ENCODE measurements around the gene SNRPD3.
"Not testable (repeated sequence)": the region's sequence is repeated elsewhere in the genome, so short reads cannot be mapped to it uniquely, and the experiment has no call there.

SNRPD3 gene

DNA sequence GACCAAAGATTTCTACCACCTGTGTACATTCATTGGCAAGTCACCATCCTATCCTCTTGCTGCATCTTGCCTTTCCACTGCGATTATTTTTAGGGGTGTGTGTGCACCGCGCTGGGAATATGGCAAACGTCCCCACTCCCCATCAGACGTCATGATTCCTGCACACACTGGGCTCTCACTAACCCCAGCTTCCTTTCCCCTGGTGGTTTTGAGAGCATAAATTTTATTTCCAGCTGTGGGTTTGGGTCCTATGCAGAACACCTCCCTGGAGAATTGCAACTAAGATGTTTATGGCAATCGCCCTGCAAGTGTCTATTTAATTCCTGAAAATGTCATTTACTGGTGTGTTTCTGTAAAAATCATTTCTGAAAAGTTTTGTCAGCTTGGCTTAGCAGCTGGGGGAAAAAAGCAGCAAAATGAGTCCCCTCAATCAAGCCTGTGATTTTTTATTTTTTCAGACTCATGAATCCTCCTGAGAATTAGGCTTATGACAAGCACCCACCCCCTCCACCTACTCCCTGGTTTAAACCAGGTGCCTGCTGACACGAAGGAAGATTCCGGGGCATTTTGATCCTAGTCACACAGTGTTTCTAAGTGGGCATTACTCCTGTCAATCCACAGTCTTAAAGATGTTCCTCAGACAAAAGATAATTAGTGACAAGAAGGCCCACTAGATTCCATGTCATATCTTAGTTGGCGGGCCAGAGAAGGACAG is 36.9 kb upstream of the SNRPD3 start:
- Mint-ChIP-seq H3K9me3 (no peaks in the 10 kb centered on the region), H3K4me3 (no peak overlapping the region), H3K36me3 (ENCODE audit: insufficient read depth) (peaks cover under 1% of the 10 kb centered on the region), H3K27me3 (no peaks in the 10 kb centered on the region), H3K4me1 (ENCODE audit: low read depth in 2 of 2) (no peaks in the 10 kb centered on the region), H3K27ac (no peak overlapping the region)
- no peak for ATAC-seq (replicated peaks)
- DNase-seq = no peak

DNA sequence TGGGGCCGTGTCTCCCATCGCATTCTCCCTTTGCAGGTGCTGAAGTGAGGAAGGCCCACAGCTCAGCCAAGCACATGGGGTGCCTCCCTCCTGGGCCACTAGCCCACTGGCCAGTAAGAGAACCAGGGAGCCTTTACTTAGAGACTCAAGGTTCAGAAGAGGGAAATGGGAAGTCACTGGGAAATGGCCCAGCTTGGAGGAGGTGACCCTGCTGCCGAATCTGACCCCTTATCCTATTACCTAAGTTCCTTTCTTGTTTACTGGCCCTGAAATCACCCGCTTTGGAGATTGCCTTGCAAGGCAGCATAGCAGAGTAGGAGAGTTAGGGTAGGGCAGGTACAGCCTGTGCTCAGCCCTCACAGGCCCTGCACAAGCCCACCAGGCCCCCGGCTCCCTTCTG is 36.3 kb upstream of the SNRPD3 start:
- H3K36me3 Mint-ChIP-seq (ENCODE audit: insufficient read depth) = no peaks in the 10 kb centered on the region
- no peak for ATAC-seq (replicated peaks)
- H3K9me3 Mint-ChIP-seq = no peaks in the 10 kb centered on the region
- no peak overlapping the region for H3K4me3 Mint-ChIP-seq
- H3K27ac Mint-ChIP-seq = no peak overlapping the region
- H3K27me3 Mint-ChIP-seq = no peaks in the 10 kb centered on the region
- no peak for DNase-seq
- no peaks in the 10 kb centered on the region for H3K4me1 Mint-ChIP-seq (ENCODE audit: low read depth in 2 of 2)

DNA sequence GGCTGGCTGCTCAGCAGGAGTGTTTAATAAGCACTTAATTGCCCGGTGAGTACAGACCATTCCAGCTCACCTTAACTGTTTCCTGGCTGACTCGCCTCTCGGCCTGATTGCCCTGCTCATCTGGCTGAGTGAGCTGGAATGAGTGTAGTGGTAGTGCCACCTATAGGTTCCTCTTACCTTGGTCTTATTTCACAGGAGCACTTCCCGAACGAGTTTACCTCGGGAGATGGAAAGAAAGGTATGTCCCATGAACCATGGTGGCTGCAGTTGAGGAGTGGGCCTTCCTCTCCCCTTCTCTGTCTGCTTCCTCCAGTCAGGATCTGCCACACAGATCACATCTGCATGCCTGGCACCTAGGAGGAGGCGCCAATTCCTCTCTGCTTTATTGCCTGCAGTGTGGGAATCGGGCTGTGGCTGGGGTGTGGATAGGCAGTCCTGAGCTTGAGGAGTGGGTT is 34.0 kb upstream of the SNRPD3 start:
- peaks cover 3% of the 10 kb centered on the region for H3K36me3 Mint-ChIP-seq (ENCODE audit: insufficient read depth)
- H3K4me1 Mint-ChIP-seq (ENCODE audit: low read depth in 2 of 2) = peaks cover 0 to 6% of the 10 kb centered on the region in 2 donors
- H3K4me3 Mint-ChIP-seq = no peak overlapping the region
- no peaks in the 10 kb centered on the region for H3K27me3 Mint-ChIP-seq
- H3K27ac Mint-ChIP-seq = no peak overlapping the region
- no peaks in the 10 kb centered on the region for H3K9me3 Mint-ChIP-seq
- DNase-seq (no peak), ATAC-seq (replicated peaks) (no peak)

DNA sequence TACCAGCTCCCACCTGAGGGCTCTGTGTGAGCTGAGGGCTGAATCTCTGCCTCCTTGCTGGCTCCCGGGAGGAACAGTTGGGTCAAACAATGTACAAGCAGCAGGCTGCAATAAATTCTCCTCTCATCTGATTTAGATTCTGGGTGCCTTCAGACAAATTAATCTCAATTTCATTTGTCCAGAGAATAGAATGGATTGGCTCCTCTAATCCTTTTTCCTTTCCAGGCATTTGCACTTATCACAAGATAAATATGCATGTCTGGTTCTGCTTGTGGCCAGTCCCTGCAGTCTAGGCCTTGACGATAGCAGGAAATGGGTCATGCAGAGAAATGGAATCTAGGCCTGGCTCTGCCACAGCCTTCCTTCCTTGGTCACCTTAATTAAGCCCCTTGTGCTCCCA is 31.9 kb upstream of the SNRPD3 start:
- ATAC-seq (replicated peaks) = no peak
- H3K27ac Mint-ChIP-seq = no peak overlapping the region
- no peak for DNase-seq
- H3K36me3 Mint-ChIP-seq (ENCODE audit: insufficient read depth) = peaks cover 3% of the 10 kb centered on the region
- H3K4me3 Mint-ChIP-seq = no peak overlapping the region
- no peaks in the 10 kb centered on the region for H3K9me3 Mint-ChIP-seq
- no peaks in the 10 kb centered on the region for H3K27me3 Mint-ChIP-seq
- H3K4me1 Mint-ChIP-seq (ENCODE audit: low read depth in 2 of 2) = peaks cover 0 to 6% of the 10 kb centered on the region in 2 donors

DNA sequence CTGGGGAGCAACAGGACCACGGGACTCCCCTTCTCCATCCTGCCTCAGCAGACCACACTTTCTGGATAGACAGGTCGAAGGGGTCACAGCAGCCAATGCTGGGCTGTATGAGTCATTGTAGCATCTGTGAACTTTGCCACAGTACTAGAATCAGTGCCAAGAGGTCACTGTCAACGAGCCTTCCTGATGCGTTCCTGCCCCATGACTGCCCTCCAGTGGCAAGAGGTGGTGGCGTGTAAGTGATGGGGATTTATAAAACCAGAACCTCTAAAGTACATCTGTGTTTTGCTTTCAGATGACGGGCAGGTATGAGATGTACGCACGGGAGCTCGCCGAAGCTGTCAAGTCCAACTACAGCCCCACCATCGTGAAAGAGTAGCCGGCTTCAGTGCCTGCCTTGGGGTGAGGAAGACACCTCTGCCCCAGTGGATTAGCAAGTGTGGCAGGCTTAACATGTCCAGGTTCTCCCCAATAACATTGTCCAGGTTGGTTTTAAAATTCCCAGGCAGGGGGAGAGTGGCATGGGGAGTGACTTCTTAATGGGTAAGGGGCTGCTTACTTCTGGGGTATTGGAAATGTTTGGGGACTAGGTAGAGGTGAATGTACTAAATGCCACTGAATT is 30.3 kb upstream of the SNRPD3 start:
- no peak overlapping the region for H3K27ac Mint-ChIP-seq
- peak; percentile 73 to 81 (median 76) for DNase-seq
- H3K4me3 Mint-ChIP-seq = no peak overlapping the region
- peaks cover 3% of the 10 kb centered on the region for H3K36me3 Mint-ChIP-seq (ENCODE audit: insufficient read depth)
- no peaks in the 10 kb centered on the region for H3K27me3 Mint-ChIP-seq
- peaks cover 0 to 6% of the 10 kb centered on the region in 2 donors for H3K4me1 Mint-ChIP-seq (ENCODE audit: low read depth in 2 of 2)
- no peaks in the 10 kb centered on the region for H3K9me3 Mint-ChIP-seq
- ATAC-seq (replicated peaks) = peak; percentile 99

DNA sequence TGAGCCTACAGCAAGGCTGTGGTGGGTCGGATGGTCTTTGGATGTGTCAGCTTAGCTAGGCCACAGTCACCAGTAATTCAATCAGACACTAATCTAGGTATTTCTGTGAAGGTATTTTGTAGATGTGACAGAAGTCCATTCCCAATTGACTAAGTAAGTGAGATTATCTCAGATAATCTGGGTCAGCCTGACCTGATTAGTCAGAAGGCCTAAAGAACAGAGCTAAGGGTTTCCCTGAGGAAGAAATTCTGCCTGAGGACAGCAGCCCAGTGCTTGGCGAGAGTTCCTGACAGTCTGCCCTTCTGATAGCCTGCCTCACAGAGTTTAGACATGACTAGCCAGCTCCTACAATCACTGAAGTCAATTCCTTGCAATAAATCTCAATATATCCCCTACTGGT is 29.6 kb upstream of the SNRPD3 start:
- H3K4me1 Mint-ChIP-seq (ENCODE audit: low read depth in 2 of 2) = peaks cover 0 to 6% of the 10 kb centered on the region in 2 donors
- no peak overlapping the region for H3K27ac Mint-ChIP-seq
- H3K9me3 Mint-ChIP-seq = no peaks in the 10 kb centered on the region
- H3K36me3 Mint-ChIP-seq (ENCODE audit: insufficient read depth) = peaks cover 3% of the 10 kb centered on the region
- H3K27me3 Mint-ChIP-seq = no peaks in the 10 kb centered on the region
- no peak for ATAC-seq (replicated peaks)
- H3K4me3 Mint-ChIP-seq = no peak overlapping the region
- DNase-seq = no peak

DNA sequence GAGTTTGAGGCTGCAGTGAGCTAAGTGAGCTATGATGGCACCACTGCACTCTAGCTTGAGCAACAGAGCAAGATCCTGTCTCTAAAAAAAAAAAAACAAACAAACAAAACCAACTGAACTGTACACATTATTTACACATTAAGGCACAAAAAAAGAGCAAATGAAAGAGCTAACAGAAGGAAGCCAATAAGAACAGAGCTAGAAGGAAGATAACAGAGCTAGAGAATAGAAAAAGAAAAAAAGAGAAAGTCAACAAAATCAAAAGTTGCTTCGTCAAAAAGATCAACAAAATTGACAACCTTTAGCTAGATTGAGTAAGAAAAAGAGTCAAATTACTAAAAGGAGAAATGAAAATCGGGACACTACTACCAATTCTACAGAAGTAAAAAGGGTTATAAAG is 25.9 kb upstream of the SNRPD3 start:
- H3K27me3 Mint-ChIP-seq = no peaks in the 10 kb centered on the region
- peaks cover 3% of the 10 kb centered on the region for H3K36me3 Mint-ChIP-seq (ENCODE audit: insufficient read depth)
- H3K9me3 Mint-ChIP-seq = no peaks in the 10 kb centered on the region
- H3K27ac Mint-ChIP-seq = peak overlapping the region in 1 of 2 donors; percentile 12
- no peak overlapping the region for H3K4me3 Mint-ChIP-seq
- ATAC-seq (replicated peaks) = no peak
- peaks cover 0 to 6% of the 10 kb centered on the region in 2 donors for H3K4me1 Mint-ChIP-seq (ENCODE audit: low read depth in 2 of 2)
- no peak for DNase-seq

DNA sequence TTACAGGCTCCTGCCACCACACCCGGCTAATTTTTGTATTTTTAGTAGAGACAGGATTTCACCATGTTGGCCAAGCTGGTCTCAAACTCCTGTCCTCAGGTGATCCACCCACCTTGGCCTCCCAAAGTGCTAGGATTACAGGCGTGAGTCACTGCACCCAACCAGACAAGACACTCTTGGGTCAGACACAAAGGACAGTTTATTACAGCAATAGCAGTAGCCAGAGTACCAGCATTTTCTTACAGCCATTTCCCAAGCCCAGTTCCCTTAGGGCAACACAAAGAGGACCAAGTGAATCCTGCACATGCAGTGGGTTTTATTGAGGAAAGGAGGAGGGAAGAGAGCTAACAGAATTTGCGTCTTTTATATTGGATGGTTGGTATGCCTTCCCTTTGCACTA is 24.8 kb upstream of the SNRPD3 start:
- H3K27me3 Mint-ChIP-seq; H3K4me1 Mint-ChIP-seq (ENCODE audit: low read depth in 2 of 2); H3K36me3 Mint-ChIP-seq (ENCODE audit: insufficient read depth); DNase-seq; H3K27ac Mint-ChIP-seq; H3K4me3 Mint-ChIP-seq; H3K9me3 Mint-ChIP-seq; ATAC-seq (replicated peaks): not testable (repeated sequence)

DNA sequence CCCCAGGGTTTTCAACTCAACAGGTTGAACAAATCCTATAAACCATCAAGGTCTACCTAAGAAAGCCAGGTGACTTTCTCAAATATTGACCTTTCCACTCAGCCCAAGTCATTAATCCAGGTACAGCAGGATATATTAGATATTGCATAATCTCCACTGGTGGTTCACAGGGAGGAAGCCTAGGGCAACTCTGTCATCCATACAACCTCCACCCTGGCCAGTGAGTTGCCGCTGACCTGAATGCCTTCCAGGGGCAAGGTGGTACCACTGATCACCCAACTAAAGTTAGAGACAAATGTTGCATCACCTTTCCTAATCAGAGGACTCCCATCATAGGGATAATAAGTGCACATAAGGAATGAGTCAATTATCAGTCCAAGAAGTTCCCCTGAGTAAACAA is 23.7 kb upstream of the SNRPD3 start:
- ATAC-seq (replicated peaks) = no peak
- Mint-ChIP-seq H3K9me3 (no peaks in the 10 kb centered on the region), H3K36me3 (ENCODE audit: insufficient read depth) (no peaks in the 10 kb centered on the region), H3K4me1 (ENCODE audit: low read depth in 2 of 2) (no peaks in the 10 kb centered on the region), H3K27me3 (no peaks in the 10 kb centered on the region), H3K27ac (no peak overlapping the region), H3K4me3 (no peak overlapping the region)
- no peak for DNase-seq

DNA sequence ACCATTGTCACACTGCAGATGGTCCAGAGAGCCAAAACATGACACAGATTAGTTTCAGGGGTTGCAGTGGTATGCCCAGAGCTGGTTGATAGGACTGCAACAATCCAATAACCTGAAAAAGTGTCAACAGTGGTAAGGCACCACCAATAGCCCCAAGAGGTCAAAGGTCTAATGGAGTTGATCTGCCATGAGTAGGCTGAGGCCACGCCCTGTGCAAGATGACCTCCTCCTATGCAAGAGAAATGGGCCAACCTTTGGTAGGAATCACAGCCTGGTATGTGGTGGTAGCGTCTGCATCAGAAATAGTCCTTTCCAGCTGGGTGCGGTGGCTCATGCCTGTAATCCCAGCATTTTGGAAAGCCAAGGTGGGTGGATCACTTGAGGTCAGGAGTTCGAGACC is 20.5 kb upstream of the SNRPD3 start:
- DNase-seq = no peak
- no peaks in the 10 kb centered on the region for H3K9me3 Mint-ChIP-seq
- H3K4me1 Mint-ChIP-seq (ENCODE audit: low read depth in 2 of 2) = no peaks in the 10 kb centered on the region

DNA sequence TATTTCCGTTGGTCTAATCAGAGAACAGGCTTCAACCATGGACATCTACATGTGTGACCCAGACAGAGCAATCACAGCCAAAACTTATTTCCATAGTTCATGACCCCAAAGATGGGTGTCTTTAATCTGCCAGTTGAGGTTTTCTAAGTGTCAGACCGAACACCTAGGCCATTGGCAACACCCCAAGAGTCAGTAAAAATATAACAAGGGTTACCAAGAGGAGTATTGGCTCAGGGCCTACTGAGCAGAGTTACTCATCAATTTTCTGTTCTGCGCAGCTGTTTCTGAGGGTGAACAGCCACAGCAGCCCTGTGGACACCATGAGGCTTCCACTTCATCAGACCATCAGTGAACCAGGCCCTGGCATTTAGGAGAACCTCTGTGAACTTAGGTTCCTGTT is 19.7 kb upstream of the SNRPD3 start:
- Mint-ChIP-seq H3K36me3 (ENCODE audit: insufficient read depth) (peaks cover 8% of the 10 kb centered on the region), H3K9me3 (no peaks in the 10 kb centered on the region), H3K4me3 (no peak overlapping the region), H3K4me1 (ENCODE audit: low read depth in 2 of 2) (no peaks in the 10 kb centered on the region), H3K27ac (no peak overlapping the region), H3K27me3 (no peaks in the 10 kb centered on the region)
- ATAC-seq (replicated peaks) = no peak
- DNase-seq = no peak

More for the DNA sequence above, 20.5 kb upstream of the SNRPD3 start:
- Mint-ChIP-seq H3K27me3 (no peaks in the 10 kb centered on the region), H3K36me3 (ENCODE audit: insufficient read depth) (peaks cover 3% of the 10 kb centered on the region), H3K4me3 (no peak overlapping the region), H3K27ac (no peak overlapping the region)
- no peak for ATAC-seq (replicated peaks)

DNA sequence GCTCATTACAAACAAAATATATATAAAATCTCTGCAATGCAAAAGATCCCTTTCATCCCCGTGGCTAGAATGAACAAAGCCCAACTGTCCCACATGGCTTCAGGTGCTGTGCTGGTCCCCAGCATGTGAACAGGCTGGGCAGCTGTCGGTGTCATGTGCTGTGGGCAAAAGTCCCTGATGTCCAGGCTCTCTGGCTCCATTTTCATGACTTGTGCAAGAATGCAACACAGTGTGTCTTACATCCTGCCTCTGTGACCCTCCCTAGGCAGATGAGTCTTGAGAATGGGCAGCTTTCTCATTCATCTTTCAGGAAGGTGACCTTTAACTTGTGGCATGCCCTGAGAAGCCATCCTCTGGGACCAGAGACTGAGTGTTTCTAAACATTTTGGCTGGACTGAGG is 15.3 kb upstream of the SNRPD3 start:
- no peaks in the 10 kb centered on the region for H3K9me3 Mint-ChIP-seq
- H3K4me3 Mint-ChIP-seq = no peak overlapping the region
- DNase-seq (no peak), ATAC-seq (replicated peaks) (no peak)
- peak overlapping the region in 1 of 2 donors; percentile 18 for H3K27ac Mint-ChIP-seq
- no peaks in the 10 kb centered on the region for H3K27me3 Mint-ChIP-seq
- no peaks in the 10 kb centered on the region for H3K4me1 Mint-ChIP-seq (ENCODE audit: low read depth in 2 of 2)
- peaks cover 35% of the 10 kb centered on the region for H3K36me3 Mint-ChIP-seq (ENCODE audit: insufficient read depth)

DNA sequence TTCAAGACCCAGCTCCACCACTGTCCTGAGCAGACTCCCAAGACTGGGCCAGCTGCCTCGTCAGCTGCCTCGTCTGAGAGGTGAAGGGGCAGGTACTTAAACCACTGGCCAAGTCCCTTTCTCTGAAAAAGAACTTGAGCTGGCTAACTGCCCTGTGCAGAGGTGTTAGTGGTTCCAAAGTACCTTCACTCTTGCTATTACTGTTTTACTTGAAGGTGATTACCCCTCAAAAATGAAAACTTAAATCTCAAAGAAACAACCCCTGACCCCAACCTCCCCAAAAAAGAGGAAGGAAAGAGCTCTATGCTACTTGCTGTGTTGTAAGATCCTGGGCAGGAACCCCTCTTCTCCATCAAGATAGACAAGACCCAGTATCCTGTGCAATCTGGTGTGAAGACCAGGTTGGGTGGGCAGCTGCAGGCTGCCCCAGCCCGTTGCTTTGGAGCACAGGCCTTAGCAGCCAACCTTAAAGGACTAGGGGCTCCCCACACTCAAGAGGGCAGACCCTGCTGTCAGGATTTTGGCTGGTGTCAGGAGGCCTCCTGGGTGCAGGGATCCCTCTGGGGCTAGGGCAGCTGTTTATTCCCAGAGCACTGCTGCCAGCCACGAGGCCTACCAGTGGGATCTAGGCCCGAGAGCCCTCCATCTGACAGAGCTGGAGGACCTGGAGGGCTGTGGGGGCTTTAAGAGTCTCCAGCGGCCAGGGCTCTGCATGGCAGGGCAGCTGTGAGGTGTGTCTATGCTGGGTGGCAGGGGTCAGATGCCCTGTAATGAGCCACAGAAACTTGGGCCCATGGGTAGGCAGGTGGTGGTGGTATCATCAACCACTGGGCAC is 13.9 kb upstream of the SNRPD3 start:
- Mint-ChIP-seq H3K4me3 (no peak overlapping the region), H3K27ac (no peak overlapping the region), H3K36me3 (ENCODE audit: insufficient read depth) (peaks cover 47% of the 10 kb centered on the region), H3K9me3 (no peaks in the 10 kb centered on the region), H3K4me1 (ENCODE audit: low read depth in 2 of 2) (no peaks in the 10 kb centered on the region), H3K27me3 (no peaks in the 10 kb centered on the region)
- ATAC-seq (replicated peaks) (no peak), DNase-seq (no peak)

DNA sequence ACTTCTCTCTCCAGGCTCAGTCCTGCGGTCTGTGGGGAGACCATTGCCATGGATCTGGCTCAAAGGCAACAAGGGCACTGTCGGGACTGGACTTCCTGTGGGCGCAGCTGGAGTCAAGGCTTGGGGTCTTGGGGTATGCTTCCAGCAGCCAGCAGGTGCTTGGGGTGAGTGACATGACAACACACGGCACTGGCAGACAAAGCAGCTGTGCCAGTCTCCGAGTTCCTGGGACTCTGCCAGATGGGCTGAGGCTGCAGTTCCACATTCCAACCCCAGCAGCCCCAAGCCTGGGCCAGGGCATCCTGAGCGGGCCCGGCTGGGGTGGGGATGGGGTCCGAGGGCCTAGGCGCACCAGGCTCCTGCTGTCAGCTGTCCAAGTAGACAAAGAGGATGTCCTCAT is 13.2 kb upstream of the SNRPD3 start:
- no peaks in the 10 kb centered on the region for H3K27me3 Mint-ChIP-seq
- DNase-seq = no peak
- no peak overlapping the region for H3K27ac Mint-ChIP-seq
- H3K9me3 Mint-ChIP-seq = no peaks in the 10 kb centered on the region
- H3K4me3 Mint-ChIP-seq = no peak overlapping the region
- H3K4me1 Mint-ChIP-seq (ENCODE audit: low read depth in 2 of 2) = no peaks in the 10 kb centered on the region
- peaks cover 53% of the 10 kb centered on the region for H3K36me3 Mint-ChIP-seq (ENCODE audit: insufficient read depth)
- no peak for ATAC-seq (replicated peaks)
